ENCODE measurements around the gene INF2. TPM values are rescaled to one million over a fixed set of nuclear protein-coding genes. Genes with fewer than 3 reads are reported as not detected.

Gene INF2
- total RNA-seq, 1 experiment from 2014 or later = 58.3 TPM

GRCh38 chr14:104721505-104722431, 32.4 kb downstream of the INF2 start:
- H3K79me1 ChIP-seq (ENCODE audit: insufficient read depth, low read depth, low read length, poor library complexity, severe bottlenecking) = no peaks in the 10 kb centered on the region

More at GRCh38 chr14:104721505-104722431, 32.4 kb downstream of the INF2 start:
- Histone ChIP-seq H2BK5ac (ENCODE audit: insufficient read length, low read length) (no peak overlapping the region), H3K4me1 (ENCODE audit: insufficient read depth, low read length) (no peaks in the 10 kb centered on the region), H3K27me3 (ENCODE audit: insufficient read depth, low read length) (no peaks in the 10 kb centered on the region), H2BK120ac (ENCODE audit: low read depth, low read length, poor library complexity, severe bottlenecking) (no peak overlapping the region), H2BK15ac (ENCODE audit: low read depth, low read length) (no peak overlapping the region), H3K9me3 (ENCODE audit: control insufficient read depth, low read depth, low read length) (no peaks in the 10 kb centered on the region), H4K91ac (ENCODE audit: insufficient read length, low read depth, low read length) (no peak overlapping the region), H4K20me1 (ENCODE audit: control insufficient read depth, insufficient read depth, insufficient read length) (peaks cover 3% of the 10 kb centered on the region), H3K27ac (ENCODE audit: insufficient read length, low read depth, low read length) (no peak overlapping the region), H3K23me2 (ENCODE audit: insufficient read length, low read depth, low read length, poor library complexity, severe bottlenecking) (no peaks in the 10 kb centered on the region), H3K79me2 (ENCODE audit: insufficient read depth, low read length) (no peaks in the 10 kb centered on the region), H3K18ac (ENCODE audit: insufficient read length, low read depth, low read length) (no peak overlapping the region), H2BK12ac (ENCODE audit: insufficient read length, low read depth, low read length) (no peak overlapping the region), H3K4me2 (ENCODE audit: insufficient read depth, insufficient read length, low read length) (no peak overlapping the region), H3K56ac (ENCODE audit: insufficient read length, low read depth, low read length) (no peak overlapping the region), H3K4ac (ENCODE audit: low read depth, low read length) (no peak overlapping the region), H2AK5ac (ENCODE audit: insufficient read length, low read length) (no peak overlapping the region), H3K23ac (ENCODE audit: insufficient read length, low read depth, low read length) (no peak overlapping the region), H3K14ac (ENCODE audit: insufficient read depth, low read length) (no peak overlapping the region), H2AFZ (ENCODE audit: low read length) (no peak overlapping the region), H4K5ac (ENCODE audit: insufficient read length, low read depth, low read length) (no peak overlapping the region), H2BK20ac (ENCODE audit: low read depth, low read length, poor library complexity, severe bottlenecking) (no peak overlapping the region), H3K9ac (ENCODE audit: extremely low read depth, insufficient read length, low read length) (no peak overlapping the region), H3T11ph (ENCODE audit: low read length) (no peak overlapping the region), H4K8ac (replicated peaks; ENCODE audit: insufficient read length, low read depth, low read length) (no peak overlapping the region)
- TF ChIP-seq CTCF (conservative IDR thresholded peaks at IDR 0.05) = no peak
- H3K27ac Mint-ChIP-seq = no peak overlapping the region
- no CpG with 5 or more reads among the region's 18 CpGs for WGBS (ENCODE audit: extremely low coverage, insufficient read length, low lambda C conversion rate)
- peaks cover 6 to 9% of the 10 kb centered on the region in 2 experiments for H3K4me1 Mint-ChIP-seq
- peaks cover 0 to 13% (median 7%) of the 10 kb centered on the region in 3 experiments; a peak in 4 of 7 replicates for H3K36me3 Mint-ChIP-seq (ENCODE audit: insufficient read depth in 1 of 3, low read depth in 3 of 3)
- H3K4me3 Mint-ChIP-seq = no peak overlapping the region
- peaks cover 7% of the 10 kb centered on the region for H3K27me3 Mint-ChIP-seq (ENCODE audit: low read depth)
- DNase-seq = no peak
- no peaks in the 10 kb centered on the region; a peak in 1 of 5 replicates for H3K9me3 Mint-ChIP-seq

Data from H9 (cell line).